Thyroid gland (tissue), 4 donors: Measurements from ENCODE around the gene DCAF6.

ENCODE experiments used
- POLR2A ChIP-seq, 2 donors: fragments of 450-650 bp; IDR thresholded peaks; one replicate each; pipeline ENCODE4 v1.6.1; 2017; ENCODE audit warnings: antibody characterized with exemption in 2 of 2, mild to moderate bottlenecking in 2 of 2, moderate library complexity in 1 of 2
- TF ChIP-seq, protein P1 (sequence below), 6 experiments: fragments of 200-600 bp in 3 of 6; fragments of 450-650 bp in 3 of 6; sonication (generic) in 3 of 6; IDR thresholded peaks; one replicate each; pipeline ENCODE4 v1.5.1; 2016 to 2019; ENCODE audit warnings: antibody characterized with exemption in 6 of 6, mild to moderate bottlenecking in 2 of 6, inconsistent platforms in 1 of 6, moderate library complexity in 1 of 6

- TF ChIP-seq, protein P1, sequence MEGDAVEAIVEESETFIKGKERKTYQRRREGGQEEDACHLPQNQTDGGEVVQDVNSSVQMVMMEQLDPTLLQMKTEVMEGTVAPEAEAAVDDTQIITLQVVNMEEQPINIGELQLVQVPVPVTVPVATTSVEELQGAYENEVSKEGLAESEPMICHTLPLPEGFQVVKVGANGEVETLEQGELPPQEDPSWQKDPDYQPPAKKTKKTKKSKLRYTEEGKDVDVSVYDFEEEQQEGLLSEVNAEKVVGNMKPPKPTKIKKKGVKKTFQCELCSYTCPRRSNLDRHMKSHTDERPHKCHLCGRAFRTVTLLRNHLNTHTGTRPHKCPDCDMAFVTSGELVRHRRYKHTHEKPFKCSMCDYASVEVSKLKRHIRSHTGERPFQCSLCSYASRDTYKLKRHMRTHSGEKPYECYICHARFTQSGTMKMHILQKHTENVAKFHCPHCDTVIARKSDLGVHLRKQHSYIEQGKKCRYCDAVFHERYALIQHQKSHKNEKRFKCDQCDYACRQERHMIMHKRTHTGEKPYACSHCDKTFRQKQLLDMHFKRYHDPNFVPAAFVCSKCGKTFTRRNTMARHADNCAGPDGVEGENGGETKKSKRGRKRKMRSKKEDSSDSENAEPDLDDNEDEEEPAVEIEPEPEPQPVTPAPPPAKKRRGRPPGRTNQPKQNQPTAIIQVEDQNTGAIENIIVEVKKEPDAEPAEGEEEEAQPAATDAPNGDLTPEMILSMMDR (IDR thresholded peaks at IDR 0.05) = no peak
- no peak for TF ChIP-seq POLR2A (IDR thresholded peaks at IDR 0.05)
Observed at GRCh38 chr1:167977245-167977644, 40.8 kb downstream of the DCAF6 start.
